GM12873 (cell line): ENCODE results near the gene TEKT5.

ENCODE experiments used
- CTCF ChIP-seq: IDR thresholded peaks from 2 replicates; pipeline ENCODE4 v1.5.1; 2012; ENCODE audit warnings: low read depth, mild to moderate bottlenecking, moderate library complexity, low read length, control low read depth; ENCODE audit not compliant: insufficient read depth; ENCODE audit errors: missing control alignments

Gene TEKT5

GRCh38 chr16:10613785-10614485 lies 80.8 kb downstream of the TEKT5 start:
- TF ChIP-seq CTCF: no peak

- TF ChIP-seq CTCF: no peak
Observed at GRCh38 chr16:10612649-10613179, 82.0 kb downstream of the TEKT5 start.

- TF ChIP-seq CTCF: no peak
Observed at GRCh38 chr16:10611825-10612342, 82.8 kb downstream of the TEKT5 start.

GRCh38 chr16:10610499-10611184 lies 84.1 kb downstream of the TEKT5 start:
- no peak for TF ChIP-seq CTCF

GRCh38 chr16:10609402-10609774 lies 85.3 kb downstream of the TEKT5 start:
- no peak for TF ChIP-seq CTCF

- TF ChIP-seq CTCF: no peak
Observed at GRCh38 chr16:10608687-10609401, 85.9 kb downstream of the TEKT5 start.

GRCh38 chr16:10607157-10607556 lies 87.6 kb downstream of the TEKT5 start:
- TF ChIP-seq CTCF: no peak
